B cell (primary cell): ENCODE data around the gene LTBP3. TPM values are rescaled to one million over a fixed set of nuclear protein-coding genes. Genes with fewer than 3 reads are reported as not detected.

Experiments used
- ATAC-seq: fragments of 200-7000 bp; cut with Tn5 transposase; one replicate; pipeline ENCODE4 v1.10.0; 2021; ENCODE audit warnings: low read depth, mild to moderate bottlenecking, moderate number of reproducible peaks, moderate library complexity
- CTCF ChIA-PET: fragments of 350-600 bp; sonication (Branson Sonifier 250); formaldehyde crosslinking; loops from one replicate; lab custom pipeline; 2021; ENCODE audit warnings: antibody characterized with exemption, inconsistent platforms; lab: Charles Lee
- POLR2A ChIA-PET: fragments of 350-600 bp; sonication (Branson Sonifier 250); formaldehyde crosslinking; loops from one replicate; lab custom pipeline; 2021; ENCODE audit warnings: antibody characterized with exemption; lab: Charles Lee
- DNase-seq: peaks from one replicate; pipeline ENCODE4 v3.0.0; 2013
- H2AFZ ChIP-seq: 2 replicates; pipeline ENCODE4 v1.6.1; 2012; ENCODE audit warnings: mild to moderate bottlenecking, low read depth, low read length; ENCODE audit not compliant: insufficient read depth, poor library complexity, severe bottlenecking
- H3K27ac ChIP-seq, 2 donors: 1 replicate in 1 of 2; 2 replicates in 1 of 2; pipeline ENCODE4 v1.5.1; 2012 to 2013; ENCODE audit warnings: low read length in 2 of 2, mild to moderate bottlenecking in 2 of 2, moderate library complexity in 1 of 2
- H3K27me3 ChIP-seq, 4 experiments: fragments of 200-600 bp in 1 of 4; sonication (generic) in 1 of 4; replicated peaks in 1 of 4; 1 replicate in 2 of 4; 2 replicates in 2 of 4; pipeline versions ENCODE4 v1.6.1 to v1.7.0; 2013 to 2016; ENCODE audit warnings: low read length in 3 of 4, mild to moderate bottlenecking in 2 of 4, mixed read lengths in 1 of 4, moderate library complexity in 1 of 4; ENCODE audit not compliant: insufficient read depth in 4 of 4, control insufficient read depth in 3 of 4; ENCODE audit errors: control extremely low read depth in 1 of 4
- H3K36me3 ChIP-seq, 2 experiments: replicated peaks in 1 of 2; 1 replicate in 1 of 2; 2 replicates in 1 of 2; pipeline versions ENCODE4 v1.6.1 to v1.7.1; 2013; ENCODE audit warnings: low read length in 1 of 2; ENCODE audit not compliant: insufficient read depth in 2 of 2, control insufficient read depth in 1 of 2; ENCODE audit errors: control extremely low read depth in 1 of 2, extremely low read depth in 1 of 2
- H3K4me1 ChIP-seq, 2 donors: fragments of 200-600 bp in 1 of 2; sonication (generic) in 1 of 2; 1 replicate in 1 of 2; 2 replicates in 1 of 2; pipeline versions ENCODE4 v1.5.1 to v1.6.1; 2013 to 2017; ENCODE audit warnings: low read length in 2 of 2; ENCODE audit not compliant: control insufficient read depth in 2 of 2, insufficient read depth in 2 of 2
- H3K4me2 ChIP-seq: replicated peaks from 2 replicates; pipeline ENCODE3; 2012; ENCODE audit warnings: mild to moderate bottlenecking, low read depth, low read length; ENCODE audit not compliant: poor library complexity, severe bottlenecking
- H3K4me3 ChIP-seq, 5 experiments: fragments of 200-600 bp in 1 of 5; sonication (generic) in 1 of 5; 1 replicate in 3 of 5; 2 replicates in 2 of 5; pipeline versions ENCODE4 v1.5.1 to v1.7.0; 2011 to 2016; ENCODE audit warnings: low read length in 4 of 5, mild to moderate bottlenecking in 4 of 5, low read depth in 2 of 5, control low read depth in 1 of 5, moderate library complexity in 1 of 5; ENCODE audit not compliant: insufficient read depth in 1 of 5; ENCODE audit errors: control extremely low read depth in 1 of 5, extremely low read depth in 1 of 5
- H3K79me2 ChIP-seq: fragments of 200-600 bp; sonication (generic); one replicate; pipeline ENCODE4 v1.6.0; 2016; ENCODE audit warnings: low read length; ENCODE audit not compliant: control insufficient read depth, insufficient read depth
- H3K9ac ChIP-seq: fragments of 200-600 bp; sonication (generic); 2 replicates; pipeline ENCODE4 v1.6.1; 2017; ENCODE audit warnings: mild to moderate bottlenecking, low read length, moderate library complexity
- H3K9me3 ChIP-seq, 3 donors: one replicate each; pipeline versions ENCODE4 v1.6.1 to v1.7.1; 2013; ENCODE audit warnings: low read length in 2 of 3; ENCODE audit not compliant: control insufficient read depth in 2 of 3, insufficient read depth in 1 of 3; ENCODE audit errors: control extremely low read depth in 1 of 3
- H4K20me1 ChIP-seq: 2 replicates; pipeline ENCODE4 v1.6.0; 2012; ENCODE audit warnings: mild to moderate bottlenecking, low read length; ENCODE audit not compliant: insufficient read depth, control insufficient read depth, poor library complexity, severe bottlenecking
- H3K27ac Mint-ChIP-seq: one replicate; pipeline ENCODE4 v1.8.0; 2021; ENCODE audit warnings: mixed read lengths
- H3K27me3 Mint-ChIP-seq: one replicate; pipeline ENCODE4 v1.8.0; 2021; ENCODE audit warnings: mixed read lengths
- H3K4me1 Mint-ChIP-seq: one replicate; pipeline ENCODE4 v1.8.0; 2021; ENCODE audit warnings: mixed read lengths
- H3K4me3 Mint-ChIP-seq: one replicate; pipeline ENCODE4 v1.8.0; 2021; ENCODE audit warnings: mixed read lengths
- H3K9me3 Mint-ChIP-seq: one replicate; pipeline ENCODE4 v1.8.0; 2022; ENCODE audit warnings: mixed read lengths; ENCODE audit not compliant: insufficient read depth
- CTCF ChIP-seq: fragments of 200-600 bp; IDR thresholded peaks from one replicate; pipeline ENCODE4 v1.8.0; 2022; ENCODE audit warnings: antibody characterized with exemption, mild to moderate bottlenecking
- EZH2 ChIP-seq: IDR thresholded peaks from 2 replicates; pipeline ENCODE4 v1.6.1; 2012; ENCODE audit warnings: borderline replicate concordance, low read depth, mild to moderate bottlenecking, moderate library complexity, low read length; ENCODE audit not compliant: insufficient read depth, poor library complexity, severe bottlenecking
- WGBS: methylation state at CpG from one replicate; pipeline ENCODE4 v1.1.5; 2013; ENCODE audit warnings: missing lambda C conversion rate; ENCODE audit not compliant: insufficient coverage; 5-methylcytosine and 5-hydroxymethylcytosine counted together
- intact Hi-C: fragments of 100-400 bp; cut with micrococcal nuclease; formaldehyde crosslinking; loops from one replicate; pipeline ENCODE4 v1.10.0; 2022
- polyA plus RNA-seq: library from polyadenylated mRNA; depleted of rRNA; stranded (reverse); fragments of >200 nt; gene quantifications from 2 replicates; pipeline ENCODE4 v1.2.3, GENCODE V29; 2012
- total RNA-seq, 2 donors: library from RNA; stranded (reverse); fragments of 120-200 nt in 1 of 2; gene quantifications; 1 replicate in 1 of 2; 2 replicates in 1 of 2; pipeline versions ENCODE4 v1.2.3 to v1.2.4, GENCODE V29; 2013 to 2022

LTBP3 gene
- total and polyA plus RNA-seq, 2 donors (not counting 1 experiment from before 2014, with no cell fraction given): 65.1 to 69.0 TPM

GRCh38 chr11:65592858-65593517 is 34.8 kb upstream of the LTBP3 start:
- 90% methylated on average over 20 of the region's 22 CpGs for WGBS
- H4K20me1 ChIP-seq: peaks cover 29% of the 10 kb centered on the region
- intact Hi-C loops: no loop called here
- H3K4me1 ChIP-seq: peaks cover 21 to 37% of the 10 kb centered on the region in 2 donors
- H3K27me3 ChIP-seq: no peaks in the 10 kb centered on the region
- peaks cover 31% of the 10 kb centered on the region for H3K4me1 Mint-ChIP-seq
- CTCF ChIA-PET: interaction anchor here (0.6 to 9.7 kb wide), 19 partner anchors 9 to 263 kb away, joined by 3 to 144 read pairs (median 6); partner anchors contain the start of genes EHBP1L1, FAM89B, PCNX3 and ZNRD2
- POLR2A ChIA-PET: interaction anchor here (0.6 to 2.1 kb wide), 3 partner anchors 12 to 53 kb away, joined by 5 to 13 read pairs (median 10); partner anchors contain the start of gene EHBP1L1
- peaks cover 0 to 40% of the 10 kb centered on the region in 2 experiments for H3K36me3 ChIP-seq
- TF ChIP-seq EZH2 (no peak), CTCF (no peak)
- H3K4me3 ChIP-seq: no peak overlapping the region
- no peaks in the 10 kb centered on the region for H3K27me3 Mint-ChIP-seq
- H3K79me2 ChIP-seq: peaks cover 2% of the 10 kb centered on the region
- no peak overlapping the region for H3K9ac ChIP-seq
- H3K9me3 ChIP-seq: no peaks in the 10 kb centered on the region
- no peak overlapping the region for H3K4me2 ChIP-seq
- no peak overlapping the region for H2AFZ ChIP-seq
- H3K9me3 Mint-ChIP-seq: no peaks in the 10 kb centered on the region
- ATAC-seq: no peak
- no peak overlapping the region for H3K4me3 Mint-ChIP-seq
- peak; percentile 37 for DNase-seq
- H3K27ac ChIP-seq: no peak overlapping the region
- H3K27ac Mint-ChIP-seq: no peak overlapping the region
